HCT116 (cell line): ENCODE data around the gene AKR1B1. TPM values are rescaled to one million over a fixed set of nuclear protein-coding genes. Genes with fewer than 3 reads are reported as not detected.

ENCODE experiments used
- ATAC-seq: fragments of 200-7000 bp; cut with Tn5 transposase; 2 replicates; pipeline ENCODE4 v1.9.1; 2020; ENCODE audit warnings: mild to moderate bottlenecking, moderate library complexity
- BruUV-seq: library from RNA; stranded (reverse); fragments of 400-500 nt; replicated peaks from 2 replicates; lab custom pipeline; 2021; lab: Mats Ljungman, UMichigan
- CTCF ChIA-PET: fragments of 300-600 bp; sonication (Branson Sonifier 250); formaldehyde crosslinking; loops from one replicate; lab custom pipeline; 2021; ENCODE audit warnings: antibody characterized with exemption; lab: Charles Lee
- POLR2A ChIA-PET: fragments of 300-600, 350-600 bp; sonication (Branson Sonifier 250); formaldehyde crosslinking; loops from one replicate; lab custom pipeline; 2021; ENCODE audit warnings: antibody characterized with exemption; lab: Charles Lee
- RAD21 ChIA-PET, 2 experiments: fragments of 300-600 bp; sonication (Branson Sonifier 250); formaldehyde crosslinking; loops; one replicate each; lab custom pipeline; 2023; ENCODE audit warnings: low total read pairs in 2 of 2; ENCODE audit not compliant: uncharacterized antibody in 2 of 2, unreplicated experiment in 2 of 2, low non-redundant PET in 1 of 2; lab: Charles Lee
- DNase-seq: peaks from one replicate; pipeline ENCODE4 v3.0.0-alpha.2; 2010; ENCODE audit warnings: low read depth, low spot score
- H2AFZ ChIP-seq: fragments of 200-600 bp; shearing (Covaris generic), sonication (generic); 2 replicates; pipeline ENCODE4 v1.6.1; 2017; ENCODE audit warnings: low read depth, mixed run types, mixed read lengths, antibody characterized with exemption, low read length; ENCODE audit not compliant: poor library complexity, severe bottlenecking
- H3K27ac ChIP-seq: 2 replicates; pipeline ENCODE4 v1.5.1; 2012; ENCODE audit warnings: low read depth, low read length
- H3K27me3 ChIP-seq: fragments of 200-600 bp; sonication (generic); 2 replicates; pipeline ENCODE4 v1.6.1; 2016; ENCODE audit warnings: mixed run types, low read length, mixed read lengths; ENCODE audit not compliant: insufficient read depth
- H3K36me3 ChIP-seq, 2 experiments: fragments of 200-500 bp in 1 of 2; fragments of 200-600 bp in 1 of 2; sonication (Bioruptor generic) in 1 of 2; sonication (generic) in 1 of 2; 2 replicates each; pipeline versions ENCODE4 v1.5.1 to v1.6.1; 2014 to 2016; ENCODE audit warnings: low read length in 2 of 2, inconsistent platforms in 1 of 2, mixed read lengths in 1 of 2, mixed run types in 1 of 2; ENCODE audit not compliant: insufficient read depth in 2 of 2, control insufficient read depth in 1 of 2
- H3K4me1 ChIP-seq, 2 experiments: fragments of 200-600 bp in 1 of 2; sonication (generic) in 1 of 2; 2 replicates each; pipeline versions ENCODE4 v1.5.1 to v1.6.1; 2012 to 2017; ENCODE audit warnings: low read length in 2 of 2, inconsistent platforms in 1 of 2, mild to moderate bottlenecking in 1 of 2, mixed read lengths in 1 of 2, mixed run types in 1 of 2, moderate library complexity in 1 of 2; ENCODE audit not compliant: insufficient read depth in 2 of 2, control insufficient read depth in 1 of 2
- H3K4me2 ChIP-seq: fragments of 200-600 bp; sonication (generic); 2 replicates; pipeline ENCODE4 v1.6.1; 2017; ENCODE audit warnings: mixed run types, low read length, mixed read lengths
- H3K4me3 ChIP-seq, 2 experiments: fragments of 200-600 bp in 1 of 2; sonication (generic) in 1 of 2; replicated peaks in 1 of 2; 2 replicates each; pipeline ENCODE4 v1.5.1; 2011 to 2016; ENCODE audit warnings: low read length in 2 of 2, control low read depth in 1 of 2, low read depth in 1 of 2, mild to moderate bottlenecking in 1 of 2, mixed read lengths in 1 of 2, mixed run types in 1 of 2
- H3K79me2 ChIP-seq: fragments of 200-600 bp; sonication (generic); 2 replicates; pipeline ENCODE4 v1.6.1; 2017; ENCODE audit warnings: mild to moderate bottlenecking, mixed run types, low read length, moderate library complexity, mixed read lengths; ENCODE audit not compliant: insufficient read depth
- H3K9ac ChIP-seq: fragments of 200-600 bp; sonication (generic); 2 replicates; pipeline ENCODE4 v1.6.1; 2016; ENCODE audit warnings: low read length, mixed read lengths
- H3K9me2 ChIP-seq: fragments of 200-600 bp; sonication (generic), shearing (Covaris generic); 2 replicates; pipeline ENCODE4 v1.6.1; 2017; ENCODE audit warnings: mixed run types, mild to moderate bottlenecking, moderate library complexity; ENCODE audit not compliant: insufficient read depth
- H3K9me3 ChIP-seq, 2 experiments: fragments of 200-500 bp in 1 of 2; fragments of 200-600 bp in 1 of 2; sonication (Bioruptor generic) in 1 of 2; sonication (generic) in 1 of 2; 2 replicates each; pipeline ENCODE4 v1.6.1; 2014 to 2017; ENCODE audit warnings: low read length in 2 of 2, mixed read lengths in 2 of 2, inconsistent platforms in 1 of 2, low read depth in 1 of 2, mild to moderate bottlenecking in 1 of 2, mixed run types in 1 of 2, moderate library complexity in 1 of 2; ENCODE audit not compliant: control insufficient read depth in 1 of 2, insufficient read depth in 1 of 2
- H4K20me1 ChIP-seq: fragments of 200-600 bp; sonication (generic), shearing (Covaris generic); 2 replicates; pipeline ENCODE4 v1.6.1; 2017; ENCODE audit warnings: mixed run types, mild to moderate bottlenecking, moderate library complexity; ENCODE audit not compliant: insufficient read depth
- ATF3 ChIP-seq: IDR thresholded peaks from 2 replicates; pipeline ENCODE4 v1.6.1; 2012
- CEBPB ChIP-seq: IDR thresholded peaks from 2 replicates; pipeline ENCODE4 v1.6.1; 2012; ENCODE audit warnings: low read depth
- ELF1 ChIP-seq: IDR thresholded peaks from 2 replicates; pipeline ENCODE4 v1.6.1; 2012; ENCODE audit warnings: low read depth, borderline replicate concordance
- FOSL1 ChIP-seq: IDR thresholded peaks from 2 replicates; pipeline ENCODE4 v1.6.1; 2012; ENCODE audit warnings: low read depth
- MAX ChIP-seq: IDR thresholded peaks from 2 replicates; pipeline ENCODE4 v1.6.1; 2012
- POLR2A ChIP-seq: IDR thresholded peaks from 2 replicates; pipeline ENCODE4 v1.7.0; 2011; ENCODE audit warnings: borderline replicate concordance; ENCODE audit not compliant: insufficient read depth, insufficient read length; ENCODE audit errors: extremely low read depth
- RAD21 ChIP-seq: IDR thresholded peaks from 2 replicates; pipeline ENCODE4 v1.6.1; 2012; ENCODE audit warnings: low read depth, mild to moderate bottlenecking
- REST ChIP-seq: IDR thresholded peaks from 2 replicates; pipeline ENCODE4 v1.6.1; 2012; ENCODE audit warnings: low read depth
- SIN3A ChIP-seq: IDR thresholded peaks from 2 replicates; pipeline ENCODE4 v1.6.1; 2012; ENCODE audit warnings: low read depth
- YY1 ChIP-seq: IDR thresholded peaks from 2 replicates; pipeline ENCODE4 v1.6.1; 2011; ENCODE audit warnings: low read length, low read depth, moderate library complexity, mild to moderate bottlenecking; ENCODE audit not compliant: insufficient replicate concordance; ENCODE audit errors: extremely low read depth
- ZFX ChIP-seq: fragments of 450-650 bp; IDR thresholded peaks from 2 replicates; pipeline ENCODE4 v1.6.1; 2017
- ZNF274 ChIP-seq: fragments of 200-500 bp; sonication (Bioruptor generic); IDR thresholded peaks from 2 replicates; pipeline ENCODE4 v1.6.1; 2014; ENCODE audit warnings: mild to moderate bottlenecking, low read depth, low read length, inconsistent platforms
- intact Hi-C: fragments of 100-400 bp; cut with micrococcal nuclease; formaldehyde crosslinking; loops from 2 replicates; pipeline ENCODE4 v1.10.0; 2022
- total RNA-seq: library from RNA; stranded (reverse); gene quantifications from one replicate; pipeline ENCODE4 v1.2.1, GENCODE V29; 2021; ENCODE audit not compliant: unreplicated experiment

The AKR1B1 gene
- total RNA-seq, 1 experiment from 2014 or later, result 56.8 TPM

- Histone ChIP-seq H4K20me1 (no peaks in the 10 kb centered on the region), H3K4me2 (no peak overlapping the region), H3K36me3 (no peaks in the 10 kb centered on the region), H3K27ac (no peak overlapping the region), H3K9me3 (no peaks in the 10 kb centered on the region), H3K27me3 (no peaks in the 10 kb centered on the region), H3K4me1 (peaks cover 7 to 15% of the 10 kb centered on the region in 2 experiments), H3K79me2 (no peaks in the 10 kb centered on the region), H3K9ac (no peak overlapping the region), H3K9me2 (no peaks in the 10 kb centered on the region)
- ChIA-PET RAD21 (interaction anchor here in 1 of 2 experiments (0.7 kb wide), 1 partner anchor 963 kb away, joined by 3 read pairs; no protein-coding TSS in a partner anchor), CTCF (no interaction called here), POLR2A (no interaction called here)
- BruUV-seq, result no TSS peak
- intact Hi-C loops, result no loop called here
- no peak for DNase-seq
- TF ChIP-seq RAD21, result no peak
- TF ChIP-seq ZFX, result no peak
- TF ChIP-seq SIN3A, result no peak
- no peak for TF ChIP-seq YY1
- no peak for TF ChIP-seq POLR2A
- TF ChIP-seq ATF3, result no peak
- no peak for TF ChIP-seq ZNF274
- TF ChIP-seq CEBPB, result no peak
- no peak for TF ChIP-seq ELF1
- TF ChIP-seq REST, result no peak
- no peak for TF ChIP-seq FOSL1
- no peak for TF ChIP-seq MAX
- TF ChIP-seq, all 23 proteins: peak for 0
- Histone ChIP-seq H3K4me3 (no peak overlapping the region), H2AFZ (no peak overlapping the region)
- ATAC-seq, result no peak
Measured at GRCh38 chr7:134419085-134419484, 39.8 kb downstream of the AKR1B1 start.
